Ishikawa (cell line): ENCODE data around the gene THSD4.

ENCODE experiments used
- CREB1 ChIP-seq: IDR thresholded peaks from 2 replicates; pipeline ENCODE4 v1.6.1; 2012; ENCODE audit warnings: low read depth
- EP300 ChIP-seq: IDR thresholded peaks from 2 replicates; pipeline ENCODE4 v1.6.1; 2012; ENCODE audit warnings: borderline replicate concordance
- NFIC ChIP-seq: IDR thresholded peaks from 2 replicates; pipeline ENCODE4 v1.6.1; 2012
- RAD21 ChIP-seq: IDR thresholded peaks from 2 replicates; pipeline ENCODE4 v1.6.1; 2012; ENCODE audit warnings: low read depth
- TAF1 ChIP-seq: IDR thresholded peaks from 2 replicates; pipeline ENCODE4 v1.6.1; 2012; ENCODE audit warnings: low read depth, mild to moderate bottlenecking
- TEAD4 ChIP-seq: IDR thresholded peaks from 2 replicates; pipeline ENCODE4 v1.6.1; 2012

GRCh38 chr15:71559098-71559497, 443.8 kb downstream of the THSD4 start:
- TF ChIP-seq CREB1 (no peak), TAF1 (no peak), EP300 (no peak), RAD21 (no peak), TEAD4 (no peak), NFIC (no peak)
